CD4-positive, alpha-beta T cell (primary cell): ENCODE measurements around the gene TIMP1. TPM values are rescaled to one million over a fixed set of nuclear protein-coding genes. Genes with fewer than 3 reads are reported as not detected.
"Not testable (repeated sequence)": the region's sequence is repeated elsewhere in the genome, so short reads cannot be mapped to it uniquely, and the experiment has no call there.

Experiments used
- ATAC-seq: fragments of 200-7000 bp; cut with Tn5 transposase; one replicate; pipeline ENCODE4 v1.10.0; 2022; ENCODE audit warnings: mild to moderate bottlenecking; ENCODE audit not compliant: poor library complexity
- CTCF ChIA-PET: fragments of 350-600 bp; sonication (Branson Sonifier 250); formaldehyde crosslinking; loops from one replicate; lab custom pipeline; 2021; ENCODE audit warnings: antibody characterized with exemption, inconsistent platforms; lab: Charles Lee
- POLR2A ChIA-PET: fragments of 350-600 bp; sonication (Branson Sonifier 250); formaldehyde crosslinking; loops from one replicate; lab custom pipeline; 2021; ENCODE audit warnings: antibody characterized with exemption, inconsistent platforms; lab: Charles Lee
- DNase-seq, 14 experiments: peaks; one replicate each; pipeline ENCODE4 v3.0.0-alpha.2; 2013 to 2020; ENCODE audit warnings: mixed read lengths in 2 of 14
- H3K27ac ChIP-seq, 2 donors: one replicate each; pipeline versions ENCODE4 v1.5.1 to v1.7.0; 2013; ENCODE audit warnings: low read length in 2 of 2, low read depth in 1 of 2, mild to moderate bottlenecking in 1 of 2
- H3K27me3 ChIP-seq, 2 experiments: 1 replicate in 1 of 2; 2 replicates in 1 of 2; pipeline versions ENCODE4 v1.6.1 to v1.7.0; 2013; ENCODE audit warnings: low read length in 2 of 2, control low read depth in 1 of 2, mild to moderate bottlenecking in 1 of 2, moderate library complexity in 1 of 2; ENCODE audit not compliant: insufficient read depth in 2 of 2, control insufficient read depth in 1 of 2
- H3K36me3 ChIP-seq: one replicate; pipeline ENCODE4 v1.6.1; 2013; ENCODE audit warnings: low read length, control low read depth; ENCODE audit not compliant: insufficient read depth
- H3K4me1 ChIP-seq: one replicate; pipeline ENCODE4 v1.6.1; 2013; ENCODE audit warnings: low read length, control low read depth; ENCODE audit not compliant: insufficient read depth
- H3K4me3 ChIP-seq: one replicate; pipeline ENCODE4 v1.5.1; 2013; ENCODE audit warnings: mild to moderate bottlenecking, low read length, moderate library complexity
- H3K9me3 ChIP-seq, 2 experiments: 1 replicate in 1 of 2; 2 replicates in 1 of 2; pipeline versions ENCODE4 v1.6.1 to v1.7.0; 2013; ENCODE audit warnings: low read length in 2 of 2, mild to moderate bottlenecking in 2 of 2, control low read depth in 1 of 2, moderate library complexity in 1 of 2; ENCODE audit not compliant: control insufficient read depth in 1 of 2, insufficient read depth in 1 of 2
- H3K27ac Mint-ChIP-seq: one replicate; pipeline ENCODE4 v1.8.0; 2020; ENCODE audit warnings: mixed read lengths
- H3K27me3 Mint-ChIP-seq: one replicate; pipeline ENCODE4 v1.8.0; 2021; ENCODE audit warnings: mixed read lengths
- H3K36me3 Mint-ChIP-seq: one replicate; pipeline ENCODE4 v1.8.0; 2021; ENCODE audit warnings: low read depth, mixed read lengths
- H3K4me1 Mint-ChIP-seq: one replicate; pipeline ENCODE4 v1.8.0; 2021; ENCODE audit warnings: low read depth, mixed read lengths
- H3K4me3 Mint-ChIP-seq: one replicate; pipeline ENCODE4 v1.8.0; 2020; ENCODE audit warnings: mild to moderate bottlenecking, mixed read lengths
- H3K9me3 Mint-ChIP-seq: one replicate; pipeline ENCODE4 v1.8.0; 2020; ENCODE audit warnings: mixed read lengths
- intact Hi-C, 2 experiments: fragments of 100-400 bp; cut with DNase I in 1 of 2; cut with micrococcal nuclease in 1 of 2; formaldehyde crosslinking; loops; one replicate each; pipeline versions ENCODE4 v1.15.1 to v1.9.0; 2023 to 2025; cut with DNase I, micrococcal nuclease
- total RNA-seq, 174 experiments: library from RNA in 2 of 174; stranded (reverse) in 2 of 174; gene quantifications; one replicate each; pipeline ENCODE4 v1.2.3 and lab custom pipeline; 2021 to 2026
- TF ChIP-seq, protein P1 (sequence below): fragments of 200-600 bp; IDR thresholded peaks from one replicate; pipeline ENCODE4 v1.8.0; 2022; ENCODE audit warnings: antibody characterized with exemption, mild to moderate bottlenecking

Gene TIMP1
- total RNA-seq, 2 experiments from 2014 or later: 35.6 to 38.5 TPM

DNA sequence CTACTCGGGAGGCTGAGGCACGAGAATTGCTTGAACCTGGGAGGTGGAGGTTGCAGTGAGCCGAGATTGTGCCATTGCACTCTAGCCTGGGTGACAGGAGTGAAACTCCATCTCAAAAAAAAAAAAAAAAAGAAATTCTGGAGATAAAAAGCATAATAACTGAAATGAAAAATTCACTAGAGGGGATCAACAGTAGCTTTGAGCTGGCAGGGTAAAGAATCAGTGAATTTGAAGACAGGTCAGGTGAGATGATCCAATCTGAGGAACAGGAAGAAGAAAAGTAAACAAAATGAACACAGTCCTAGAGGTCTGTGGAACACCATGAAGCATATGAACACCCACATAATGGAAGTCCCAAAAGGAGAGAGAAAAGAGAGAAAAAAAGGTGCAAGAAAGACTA is 15.0 kb downstream of the TIMP1 start:
- Histone ChIP-seq H3K27me3 (no peaks in the 10 kb centered on the region), H3K4me1 (peaks cover 11% of the 10 kb centered on the region), H3K4me3 (no peak overlapping the region), H3K9me3 (peaks cover 6 to 8% of the 10 kb centered on the region in 2 experiments), H3K36me3 (no peaks in the 10 kb centered on the region), H3K27ac (no peak overlapping the region)
- Mint-ChIP-seq H3K27me3 (no peaks in the 10 kb centered on the region), H3K4me3 (no peak overlapping the region), H3K4me1 (peaks cover 20% of the 10 kb centered on the region), H3K27ac (no peak overlapping the region), H3K9me3 (peaks cover 6% of the 10 kb centered on the region), H3K36me3 (peaks cover 20% of the 10 kb centered on the region)
- ChIA-PET POLR2A (no interaction called here), CTCF (no interaction called here)
- DNase-seq (no peak), ATAC-seq (no peak)
- intact Hi-C loops: no loop called here
- TF ChIP-seq, protein P1, sequence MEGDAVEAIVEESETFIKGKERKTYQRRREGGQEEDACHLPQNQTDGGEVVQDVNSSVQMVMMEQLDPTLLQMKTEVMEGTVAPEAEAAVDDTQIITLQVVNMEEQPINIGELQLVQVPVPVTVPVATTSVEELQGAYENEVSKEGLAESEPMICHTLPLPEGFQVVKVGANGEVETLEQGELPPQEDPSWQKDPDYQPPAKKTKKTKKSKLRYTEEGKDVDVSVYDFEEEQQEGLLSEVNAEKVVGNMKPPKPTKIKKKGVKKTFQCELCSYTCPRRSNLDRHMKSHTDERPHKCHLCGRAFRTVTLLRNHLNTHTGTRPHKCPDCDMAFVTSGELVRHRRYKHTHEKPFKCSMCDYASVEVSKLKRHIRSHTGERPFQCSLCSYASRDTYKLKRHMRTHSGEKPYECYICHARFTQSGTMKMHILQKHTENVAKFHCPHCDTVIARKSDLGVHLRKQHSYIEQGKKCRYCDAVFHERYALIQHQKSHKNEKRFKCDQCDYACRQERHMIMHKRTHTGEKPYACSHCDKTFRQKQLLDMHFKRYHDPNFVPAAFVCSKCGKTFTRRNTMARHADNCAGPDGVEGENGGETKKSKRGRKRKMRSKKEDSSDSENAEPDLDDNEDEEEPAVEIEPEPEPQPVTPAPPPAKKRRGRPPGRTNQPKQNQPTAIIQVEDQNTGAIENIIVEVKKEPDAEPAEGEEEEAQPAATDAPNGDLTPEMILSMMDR: no peak

- H3K27me3 ChIP-seq, H3K4me1 ChIP-seq, ATAC-seq, DNase-seq, H3K36me3 Mint-ChIP-seq, H3K27ac Mint-ChIP-seq, H3K4me3 Mint-ChIP-seq, intact Hi-C loops, H3K4me1 Mint-ChIP-seq, H3K4me3 ChIP-seq, H3K36me3 ChIP-seq, H3K9me3 ChIP-seq, H3K9me3 Mint-ChIP-seq, POLR2A ChIA-PET, CTCF ChIA-PET, H3K27me3 Mint-ChIP-seq, H3K27ac ChIP-seq: not testable (repeated sequence)
Observed at GRCh38 chrX:47603125-47603524, 20.9 kb downstream of the TIMP1 start.

DNA sequence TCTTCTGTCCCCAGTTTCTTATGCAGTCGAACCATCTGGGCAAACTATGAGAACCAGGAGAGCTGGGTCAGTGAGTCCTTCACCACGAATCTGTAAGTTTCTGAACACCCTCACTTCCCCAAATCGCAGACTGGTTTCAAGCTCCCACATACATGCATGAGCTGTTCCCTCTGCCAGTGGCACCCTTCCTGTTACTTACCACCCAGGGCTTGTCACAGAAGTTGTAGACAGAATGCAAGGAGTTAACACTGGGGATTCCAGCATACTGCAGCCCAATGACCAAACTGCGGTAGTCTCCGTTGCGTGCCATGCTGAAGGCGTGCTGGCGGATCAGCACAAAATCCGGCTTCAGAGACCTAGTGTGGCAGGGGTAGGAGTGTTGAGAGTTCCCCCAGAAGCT is 22.8 kb downstream of the TIMP1 start:
- H3K9me3 Mint-ChIP-seq: no peaks in the 10 kb centered on the region
- H3K4me1 Mint-ChIP-seq: no peaks in the 10 kb centered on the region
- no peak overlapping the region for H3K4me3 Mint-ChIP-seq
- H3K4me1 ChIP-seq: peaks cover 3% of the 10 kb centered on the region
- ATAC-seq (no peak), DNase-seq (no peak)
- no peaks in the 10 kb centered on the region for H3K9me3 ChIP-seq
- ChIA-PET POLR2A (no interaction called here), CTCF (no interaction called here)
- H3K27me3 ChIP-seq: no peaks in the 10 kb centered on the region
- TF ChIP-seq, protein P1: no peak
- no peak overlapping the region for H3K27ac Mint-ChIP-seq
- H3K36me3 Mint-ChIP-seq: peaks cover 4% of the 10 kb centered on the region
- H3K27me3 Mint-ChIP-seq: no peaks in the 10 kb centered on the region
- no peaks in the 10 kb centered on the region for H3K36me3 ChIP-seq
- H3K27ac ChIP-seq: no peak overlapping the region
- no peak overlapping the region for H3K4me3 ChIP-seq
- intact Hi-C loops: no loop called here

- Histone ChIP-seq H3K36me3 (no peaks in the 10 kb centered on the region), H3K9me3 (no peaks in the 10 kb centered on the region), H3K4me1 (peaks cover 3% of the 10 kb centered on the region), H3K4me3 (no peak overlapping the region), H3K27me3 (no peaks in the 10 kb centered on the region), H3K27ac (no peak overlapping the region)
- CTCF ChIA-PET: interaction anchor here (0.7 kb wide), 1 partner anchor 525 kb away, joined by 3 read pairs; no protein-coding TSS in a partner anchor
- intact Hi-C loops: no loop called here
- no peak for DNase-seq
- TF ChIP-seq, protein P1: no peak
- Mint-ChIP-seq H3K27me3 (no peaks in the 10 kb centered on the region), H3K27ac (no peak overlapping the region), H3K4me1 (no peaks in the 10 kb centered on the region), H3K4me3 (no peak overlapping the region), H3K36me3 (no peaks in the 10 kb centered on the region), H3K9me3 (no peaks in the 10 kb centered on the region)
- ATAC-seq: no peak
- POLR2A ChIA-PET: no interaction called here
Observed at GRCh38 chrX:47607091-47607490, 24.9 kb downstream of the TIMP1 start.
